GM12878 (cell line): ENCODE results near the gene TRIM6.

Experiments
- ESRRA ChIP-seq: IDR thresholded peaks from 2 replicates; pipeline ENCODE4 v1.6.1; 2012; ENCODE audit warnings: mild to moderate bottlenecking, low read length, improper control_type of control experiment
- STAT3 ChIP-seq: IDR thresholded peaks from 2 replicates; pipeline ENCODE4 v1.6.1; 2011; ENCODE audit warnings: low read depth, low read length, improper control_type of control experiment
- TF ChIP-seq, protein P1 (sequence below): IDR thresholded peaks from 2 replicates; pipeline ENCODE4 v1.6.1; 2011; ENCODE audit warnings: low read depth, low read length, improper control_type of control experiment, borderline replicate concordance
- TF ChIP-seq, protein P2 (sequence below), 3 experiments: IDR thresholded peaks in 2 of 3; conservative IDR thresholded peaks in 1 of 3; 2 replicates each; pipeline ENCODE4 v1.5.1; 2011; ENCODE audit warnings: low read depth in 3 of 3, low read length in 3 of 3, mild to moderate bottlenecking in 3 of 3, control low read depth in 2 of 3, moderate library complexity in 2 of 3, inconsistent platforms in 1 of 3, mixed read lengths in 1 of 3; ENCODE audit not compliant: control insufficient read depth in 2 of 3, insufficient read depth in 1 of 3; ENCODE audit errors: extremely low read depth in 1 of 3

DNA sequence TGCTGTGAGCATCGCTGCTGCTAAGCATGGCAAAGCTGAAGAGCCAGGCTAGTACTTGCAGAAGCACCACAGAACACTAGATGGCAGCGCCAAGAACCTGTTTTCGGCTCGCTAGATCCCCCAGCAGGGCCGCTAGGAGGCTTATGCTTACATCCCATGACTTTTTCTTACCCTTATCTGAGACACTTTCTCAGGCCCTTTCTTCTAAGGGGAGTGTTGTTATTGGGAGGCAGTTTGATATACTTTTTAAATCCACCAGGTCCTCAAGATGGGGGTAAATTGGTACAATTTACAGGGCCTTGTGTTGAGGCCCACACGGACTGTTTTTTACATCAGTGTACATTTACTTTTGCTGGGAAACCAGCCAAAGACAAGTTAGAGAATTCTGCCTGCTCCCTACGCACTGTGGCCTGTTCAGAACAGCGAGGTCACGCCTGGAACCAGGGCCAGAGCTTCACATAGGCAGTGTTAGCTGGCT lies 4.0 kb downstream of the TRIM6 start:
- TF ChIP-seq STAT3 (no peak), ESRRA (no peak)
- TF ChIP-seq, protein P1, sequence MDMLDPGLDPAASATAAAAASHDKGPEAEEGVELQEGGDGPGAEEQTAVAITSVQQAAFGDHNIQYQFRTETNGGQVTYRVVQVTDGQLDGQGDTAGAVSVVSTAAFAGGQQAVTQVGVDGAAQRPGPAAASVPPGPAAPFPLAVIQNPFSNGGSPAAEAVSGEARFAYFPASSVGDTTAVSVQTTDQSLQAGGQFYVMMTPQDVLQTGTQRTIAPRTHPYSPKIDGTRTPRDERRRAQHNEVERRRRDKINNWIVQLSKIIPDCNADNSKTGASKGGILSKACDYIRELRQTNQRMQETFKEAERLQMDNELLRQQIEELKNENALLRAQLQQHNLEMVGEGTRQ: no peak
- TF ChIP-seq, protein P2, sequence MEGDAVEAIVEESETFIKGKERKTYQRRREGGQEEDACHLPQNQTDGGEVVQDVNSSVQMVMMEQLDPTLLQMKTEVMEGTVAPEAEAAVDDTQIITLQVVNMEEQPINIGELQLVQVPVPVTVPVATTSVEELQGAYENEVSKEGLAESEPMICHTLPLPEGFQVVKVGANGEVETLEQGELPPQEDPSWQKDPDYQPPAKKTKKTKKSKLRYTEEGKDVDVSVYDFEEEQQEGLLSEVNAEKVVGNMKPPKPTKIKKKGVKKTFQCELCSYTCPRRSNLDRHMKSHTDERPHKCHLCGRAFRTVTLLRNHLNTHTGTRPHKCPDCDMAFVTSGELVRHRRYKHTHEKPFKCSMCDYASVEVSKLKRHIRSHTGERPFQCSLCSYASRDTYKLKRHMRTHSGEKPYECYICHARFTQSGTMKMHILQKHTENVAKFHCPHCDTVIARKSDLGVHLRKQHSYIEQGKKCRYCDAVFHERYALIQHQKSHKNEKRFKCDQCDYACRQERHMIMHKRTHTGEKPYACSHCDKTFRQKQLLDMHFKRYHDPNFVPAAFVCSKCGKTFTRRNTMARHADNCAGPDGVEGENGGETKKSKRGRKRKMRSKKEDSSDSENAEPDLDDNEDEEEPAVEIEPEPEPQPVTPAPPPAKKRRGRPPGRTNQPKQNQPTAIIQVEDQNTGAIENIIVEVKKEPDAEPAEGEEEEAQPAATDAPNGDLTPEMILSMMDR (IDR thresholded peaks at IDR 0.05 in 2 of 3, conservative IDR thresholded peaks at IDR 0.05 in 1 of 3; ENCODE audit: control insufficient read depth in 2 of 3, extremely low read depth in 1 of 3, insufficient read depth in 1 of 3, low read depth in 3 of 3, low read length in 3 of 3): peak; percentile 80 to 94 (median 87)
